ENCODE results near the gene DLX5. TPM values are rescaled to one million over a fixed set of nuclear protein-coding genes. Genes with fewer than 3 reads are reported as not detected.

The DLX5 gene
- total and polyA plus RNA-seq, 2 of the 4 experiments (the other 2 are of a cell fraction): not detected

DNA sequence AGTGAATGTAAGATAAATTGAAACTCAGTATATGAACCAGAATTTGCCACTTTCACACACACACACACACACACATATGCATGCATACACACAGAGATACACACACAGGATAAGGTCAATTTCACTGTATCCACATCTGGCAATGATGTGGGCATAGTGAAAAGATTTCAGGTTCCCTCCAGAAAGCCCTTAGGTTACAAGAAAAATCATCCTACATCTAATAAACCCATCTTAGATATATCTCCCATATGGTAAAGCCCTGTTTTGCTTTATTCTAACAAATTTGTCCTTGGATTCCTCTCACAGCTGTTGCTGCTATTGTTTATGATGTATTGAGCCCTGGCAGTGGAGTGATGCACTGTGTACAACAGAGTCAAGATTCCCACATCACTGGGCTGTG, 47.2 kb downstream of the DLX5 start:
- Histone ChIP-seq H3K4ac (ENCODE audit: low read depth, low read length) (no peak overlapping the region), H3K9me3 (ENCODE audit: control insufficient read depth, insufficient read depth, low read length) (no peaks in the 10 kb centered on the region), H3K56ac (ENCODE audit: extremely low read depth, insufficient read depth, low read length) (no peak overlapping the region), H4K91ac (ENCODE audit: insufficient read depth, low read depth, low read length) (no peak overlapping the region), H3K36me3 (ENCODE audit: control insufficient read depth, insufficient read depth, low read length) (no peaks in the 10 kb centered on the region), H2AK5ac (ENCODE audit: low read depth, low read length) (no peak overlapping the region), H4K8ac (ENCODE audit: low read depth in 2 of 2, low read length in 2 of 2) (no peak overlapping the region), H3K14ac (replicated peaks; ENCODE audit: low read depth, low read length) (no peak overlapping the region), H2BK20ac (ENCODE audit: low read depth, low read length) (no peak overlapping the region), H3K18ac (ENCODE audit: low read depth, low read length) (no peak overlapping the region), H4K5ac (ENCODE audit: low read depth, low read length) (no peak overlapping the region), H3K4me1 (ENCODE audit: control insufficient read depth, insufficient read depth, low read length) (no peaks in the 10 kb centered on the region), H3K4me3 (ENCODE audit: insufficient read depth, low read depth, low read length) (no peak overlapping the region), H2BK15ac (ENCODE audit: low read depth, low read length) (no peak overlapping the region), H4K20me1 (ENCODE audit: insufficient read depth, low read length) (no peaks in the 10 kb centered on the region), H3K9me1 (ENCODE audit: insufficient read depth, low read length) (no peaks in the 10 kb centered on the region), H3K4me2 (ENCODE audit: low read depth, low read length) (no peak overlapping the region), H2AFZ (replicated peaks; ENCODE audit: low read length, poor library complexity) (no peak overlapping the region), H3K79me1 (ENCODE audit: low read depth in 1 of 2, low read length in 2 of 2) (no peaks in the 10 kb centered on the region), H2BK120ac (ENCODE audit: low read depth, low read length) (no peak overlapping the region), H3K27ac (ENCODE audit: insufficient read depth, low read length) (no peak overlapping the region), H3K23ac (ENCODE audit: low read depth, low read length) (no peak overlapping the region), H2BK5ac (ENCODE audit: low read depth, low read length, poor library complexity, severe bottlenecking) (no peak overlapping the region), H3K9ac (ENCODE audit: low read depth, low read length) (no peak overlapping the region), H2AK9ac (replicated peaks; ENCODE audit: low read depth, low read length, poor library complexity) (no peak overlapping the region), H3K27me3 (ENCODE audit: control insufficient read depth, insufficient read depth, low read length) (no peaks in the 10 kb centered on the region)
- POLR2A ChIA-PET (ENCODE audit: unreplicated experiment): no interaction called here
- no peak for TF ChIP-seq CEBPB (IDR thresholded peaks at IDR 0.05; ENCODE audit: low read depth, low read length)
- no peak for TF ChIP-seq RFX5 (IDR thresholded peaks at IDR 0.05; ENCODE audit: low read depth, low read length)
- no peak for TF ChIP-seq CTCF (conservative IDR thresholded peaks at IDR 0.05; ENCODE audit: low read depth, low read length)
- no peak for TF ChIP-seq SMC3 (IDR thresholded peaks at IDR 0.05; ENCODE audit: low read depth, low read length)
- TF ChIP-seq MAZ (IDR thresholded peaks at IDR 0.05; ENCODE audit: borderline replicate concordance, low read depth, low read length): no peak
- no peak for TF ChIP-seq POLR2A (IDR thresholded peaks at IDR 0.05; ENCODE audit: low read depth, low read length)
- no peak for TF ChIP-seq FOS (IDR thresholded peaks at IDR 0.05; ENCODE audit: low read depth, low read length)
- CTCF ChIA-PET: no interaction called here
- no peak for DNase-seq
- BruUV-seq (replicated peaks): no TSS peak
- in situ Hi-C loops (cut with MboI; ENCODE audit: low sequenced_read_pairs) (no loop called here), dilution Hi-C loops (cut with HindIII; ENCODE audit: low sequenced_read_pairs, unreplicated experiment) (no loop called here), intact Hi-C loops (cut with micrococcal nuclease) (no loop called here)
- no peak for ATAC-seq (ENCODE audit: low read depth)

Measured in IMR-90 (cell line).